ENCODE measurements around the gene ARPC4.

The ARPC4 gene
- 52.7 to 60.0 (median 56.4) reads per million in 3 donors for total RNA-seq

DNA sequence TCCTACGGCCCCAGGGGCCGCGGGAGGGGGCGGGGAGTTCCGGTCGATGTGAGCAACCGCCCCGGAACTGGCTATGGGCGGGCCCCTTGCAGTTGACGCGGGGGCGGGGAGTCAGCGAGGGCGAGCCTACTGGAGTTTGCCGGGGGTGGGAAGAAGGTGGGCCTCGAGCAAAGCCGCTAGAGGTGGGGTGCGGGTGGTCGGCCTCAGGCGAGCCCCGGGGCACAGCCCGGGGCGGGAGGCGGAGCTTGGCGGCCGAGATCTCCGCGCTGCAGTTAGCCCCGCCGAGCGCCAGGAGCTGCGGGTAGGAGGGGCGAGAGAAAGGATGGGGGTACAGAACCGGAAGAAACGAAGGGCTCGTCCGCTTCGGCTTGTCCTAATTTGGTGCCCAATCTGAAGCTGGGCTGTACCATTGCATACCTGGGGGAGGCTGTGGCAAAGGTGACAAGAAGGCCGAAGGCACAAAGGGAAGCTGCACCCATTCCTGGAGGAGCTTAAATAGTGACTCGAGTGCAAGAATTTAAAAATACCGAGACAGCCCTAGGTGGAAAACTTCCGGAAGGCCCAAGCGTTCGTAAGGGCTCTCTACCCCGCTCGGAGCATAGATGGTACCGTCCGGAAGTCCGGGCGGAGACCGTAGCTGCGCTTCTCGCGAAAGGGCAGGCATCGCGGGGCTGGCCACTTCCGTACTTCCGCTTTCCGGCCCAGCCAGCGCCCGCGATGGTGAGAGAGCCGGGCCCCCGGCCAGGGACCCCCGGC, at the start of gene ARPC4, which contains the start of gene TADA3:
TSS of gene ARPC4 (plus strand) at position 678 of the 756 bp plus-strand sequence. CDS start at position 718, 40 bp downstream.
TSS of gene TADA3 (minus strand) at position 69 of the 756 bp plus-strand sequence. CDS start 1,007 bp downstream, outside the sequence.
- peak within 1 kb of the TSS; percentile 97 for H3K27ac ChIP-seq (ENCODE audit: insufficient read depth, low read length, poor library complexity, severe bottlenecking)
- H3K4me3 ChIP-seq (ENCODE audit: insufficient read depth, low read depth, low read length, poor library complexity, severe bottlenecking), result peak within 1 kb of the TSS; percentile 98
- H3K36me3 ChIP-seq (ENCODE audit: control insufficient read depth, insufficient read depth, low read length), result peaks cover 24% of the 10 kb centered on the region
- H3K27me3 ChIP-seq (replicated peaks; ENCODE audit: control insufficient read depth, insufficient read depth, low read length, poor library complexity, severe bottlenecking), result no peaks in the 10 kb centered on the region
- peaks cover 30% of the 10 kb centered on the region for H3K4me1 ChIP-seq (ENCODE audit: control insufficient read depth, insufficient read depth, low read length, poor library complexity, severe bottlenecking)
- DNase-seq, result peak; percentile 76 to 86 (median 85)
- H3K9me3 ChIP-seq (ENCODE audit: control insufficient read depth, low read length), result no peaks in the 10 kb centered on the region

DNA sequence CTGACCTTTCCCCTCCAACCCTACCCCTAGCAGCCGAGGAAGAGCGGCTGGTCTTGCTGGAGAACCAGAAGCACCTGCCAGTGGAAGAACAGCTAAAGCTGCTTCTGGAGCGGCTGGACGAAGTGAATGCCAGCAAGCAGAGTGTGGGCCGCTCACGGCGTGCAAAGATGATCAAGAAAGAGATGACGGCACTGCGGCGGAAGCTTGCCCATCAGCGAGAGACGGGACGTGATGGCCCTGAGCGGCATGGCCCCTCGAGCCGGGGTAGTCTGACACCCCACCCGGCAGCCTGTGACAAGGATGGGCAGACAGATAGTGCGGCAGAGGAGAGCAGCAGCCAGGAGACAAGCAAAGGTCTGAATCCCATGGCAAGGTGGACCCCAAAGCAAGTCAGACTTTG, 49.3 kb upstream of the ARPC4 start:
- Histone ChIP-seq H3K4me3 (ENCODE audit: insufficient read depth, low read depth, low read length, poor library complexity, severe bottlenecking) (no peak overlapping the region), H3K36me3 (ENCODE audit: control insufficient read depth, insufficient read depth, low read length) (peaks cover 91% of the 10 kb centered on the region), H3K27ac (ENCODE audit: insufficient read depth, low read length, poor library complexity, severe bottlenecking) (no peak overlapping the region), H3K27me3 (replicated peaks; ENCODE audit: control insufficient read depth, insufficient read depth, low read length, poor library complexity, severe bottlenecking) (no peaks in the 10 kb centered on the region), H3K9me3 (ENCODE audit: control insufficient read depth, low read length) (no peaks in the 10 kb centered on the region), H3K4me1 (ENCODE audit: control insufficient read depth, insufficient read depth, low read length, poor library complexity, severe bottlenecking) (no peaks in the 10 kb centered on the region)
- no peak for DNase-seq

DNA sequence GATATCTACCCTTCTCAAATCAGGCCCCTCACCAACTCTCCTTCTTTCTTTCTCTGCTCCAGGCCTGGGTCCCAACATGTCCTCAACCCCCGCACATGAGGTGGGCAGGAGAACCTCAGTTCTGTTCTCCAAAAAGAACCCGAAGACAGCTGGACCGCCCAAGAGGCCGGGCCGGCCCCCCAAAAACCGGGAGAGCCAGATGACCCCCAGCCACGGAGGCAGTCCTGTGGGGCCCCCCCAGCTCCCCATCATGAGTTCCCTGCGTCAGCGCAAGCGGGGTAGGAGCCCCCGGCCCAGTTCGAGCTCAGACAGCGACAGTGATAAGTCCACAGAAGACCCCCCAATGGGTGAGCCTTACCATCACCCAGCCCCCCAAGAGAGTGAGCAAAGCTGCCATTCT, 48.7 kb upstream of the ARPC4 start:
- no peaks in the 10 kb centered on the region for H3K27me3 ChIP-seq (replicated peaks; ENCODE audit: control insufficient read depth, insufficient read depth, low read length, poor library complexity, severe bottlenecking)
- peaks cover 1% of the 10 kb centered on the region for H3K4me1 ChIP-seq (ENCODE audit: control insufficient read depth, insufficient read depth, low read length, poor library complexity, severe bottlenecking)
- no peak overlapping the region for H3K4me3 ChIP-seq (ENCODE audit: insufficient read depth, low read depth, low read length, poor library complexity, severe bottlenecking)
- DNase-seq, result no peak
- H3K9me3 ChIP-seq (ENCODE audit: control insufficient read depth, low read length), result no peaks in the 10 kb centered on the region
- peaks cover 85% of the 10 kb centered on the region for H3K36me3 ChIP-seq (ENCODE audit: control insufficient read depth, insufficient read depth, low read length)
- no peak overlapping the region for H3K27ac ChIP-seq (ENCODE audit: insufficient read depth, low read length, poor library complexity, severe bottlenecking)

DNA sequence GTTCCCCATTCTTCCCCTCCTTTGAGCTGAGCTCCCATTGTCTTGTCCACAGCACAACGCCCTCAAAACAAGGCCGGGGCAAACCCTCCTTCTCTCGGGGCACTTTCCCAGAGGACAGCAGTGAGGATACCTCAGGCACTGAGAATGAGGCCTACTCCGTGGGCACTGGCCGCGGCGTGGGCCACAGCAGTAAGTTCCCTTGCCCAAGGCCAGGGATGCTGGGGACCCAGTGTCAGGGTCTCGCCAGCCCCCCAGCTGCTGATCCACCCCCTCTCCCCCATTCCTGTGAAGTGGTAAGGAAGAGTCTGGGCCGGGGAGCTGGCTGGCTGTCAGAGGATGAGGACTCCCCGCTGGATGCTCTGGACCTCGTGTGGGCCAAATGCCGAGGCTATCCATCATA, 47.4 kb upstream of the ARPC4 start:
- Histone ChIP-seq H3K4me1 (ENCODE audit: control insufficient read depth, insufficient read depth, low read length, poor library complexity, severe bottlenecking) (peaks cover 4% of the 10 kb centered on the region), H3K9me3 (ENCODE audit: control insufficient read depth, low read length) (no peaks in the 10 kb centered on the region), H3K36me3 (ENCODE audit: control insufficient read depth, insufficient read depth, low read length) (peaks cover 71% of the 10 kb centered on the region), H3K27me3 (replicated peaks; ENCODE audit: control insufficient read depth, insufficient read depth, low read length, poor library complexity, severe bottlenecking) (no peaks in the 10 kb centered on the region), H3K27ac (ENCODE audit: insufficient read depth, low read length, poor library complexity, severe bottlenecking) (no peak overlapping the region), H3K4me3 (ENCODE audit: insufficient read depth, low read depth, low read length, poor library complexity, severe bottlenecking) (no peak overlapping the region)
- no peak for DNase-seq

DNA sequence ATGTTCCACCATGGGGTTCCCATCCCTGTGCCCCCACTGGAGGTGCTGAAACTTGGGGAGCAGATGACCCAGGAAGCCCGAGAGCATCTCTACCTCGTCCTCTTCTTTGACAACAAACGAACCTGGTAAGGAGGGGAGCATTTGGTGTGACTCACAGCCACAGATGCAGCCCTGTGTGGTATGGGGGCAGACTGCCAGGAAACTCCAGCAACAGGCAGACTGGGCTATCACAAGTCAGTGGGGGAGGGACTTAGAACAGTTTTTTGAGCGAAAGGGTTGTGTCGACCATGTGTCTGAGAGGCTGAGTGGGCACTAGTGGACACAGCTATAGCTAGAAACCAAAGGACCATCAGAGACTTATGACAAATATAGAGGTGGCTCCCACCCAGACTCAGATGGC, 46.6 kb upstream of the ARPC4 start:
- peaks cover 63% of the 10 kb centered on the region for H3K36me3 ChIP-seq (ENCODE audit: control insufficient read depth, insufficient read depth, low read length)
- H3K27ac ChIP-seq (ENCODE audit: insufficient read depth, low read length, poor library complexity, severe bottlenecking), result no peak overlapping the region
- H3K9me3 ChIP-seq (ENCODE audit: control insufficient read depth, low read length), result no peaks in the 10 kb centered on the region
- peaks cover 12% of the 10 kb centered on the region for H3K4me1 ChIP-seq (ENCODE audit: control insufficient read depth, insufficient read depth, low read length, poor library complexity, severe bottlenecking)
- H3K27me3 ChIP-seq (replicated peaks; ENCODE audit: control insufficient read depth, insufficient read depth, low read length, poor library complexity, severe bottlenecking), result no peaks in the 10 kb centered on the region
- DNase-seq, result no peak
- H3K4me3 ChIP-seq (ENCODE audit: insufficient read depth, low read depth, low read length, poor library complexity, severe bottlenecking), result no peak overlapping the region

DNA sequence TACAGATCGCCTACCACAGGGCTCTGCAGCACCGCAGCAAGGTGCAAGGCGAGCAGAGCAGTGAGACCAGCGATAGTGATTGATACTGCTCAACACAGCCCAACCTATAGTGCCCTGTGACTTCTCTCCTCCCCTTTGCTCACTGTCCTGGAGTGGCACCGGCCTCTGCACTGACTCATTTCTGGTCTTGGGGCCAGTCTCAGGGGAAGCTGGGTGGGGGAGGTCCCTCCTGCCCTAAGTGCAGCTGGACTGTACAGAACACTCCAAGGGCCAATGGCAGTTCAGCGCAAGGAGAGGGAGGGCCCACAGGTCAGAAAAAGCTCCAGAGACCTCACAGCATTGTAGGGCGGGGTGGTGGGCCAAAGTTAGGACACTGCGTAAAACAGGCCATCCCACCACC, 45.6 kb upstream of the ARPC4 start:
- no peaks in the 10 kb centered on the region for H3K27me3 ChIP-seq (replicated peaks; ENCODE audit: control insufficient read depth, insufficient read depth, low read length, poor library complexity, severe bottlenecking)
- H3K9me3 ChIP-seq (ENCODE audit: control insufficient read depth, low read length), result no peaks in the 10 kb centered on the region
- H3K4me3 ChIP-seq (ENCODE audit: insufficient read depth, low read depth, low read length, poor library complexity, severe bottlenecking), result no peak overlapping the region
- no peak overlapping the region for H3K27ac ChIP-seq (ENCODE audit: insufficient read depth, low read length, poor library complexity, severe bottlenecking)
- DNase-seq, result no peak
- peaks cover 12% of the 10 kb centered on the region for H3K4me1 ChIP-seq (ENCODE audit: control insufficient read depth, insufficient read depth, low read length, poor library complexity, severe bottlenecking)
- H3K36me3 ChIP-seq (ENCODE audit: control insufficient read depth, insufficient read depth, low read length), result peaks cover 58% of the 10 kb centered on the region

DNA sequence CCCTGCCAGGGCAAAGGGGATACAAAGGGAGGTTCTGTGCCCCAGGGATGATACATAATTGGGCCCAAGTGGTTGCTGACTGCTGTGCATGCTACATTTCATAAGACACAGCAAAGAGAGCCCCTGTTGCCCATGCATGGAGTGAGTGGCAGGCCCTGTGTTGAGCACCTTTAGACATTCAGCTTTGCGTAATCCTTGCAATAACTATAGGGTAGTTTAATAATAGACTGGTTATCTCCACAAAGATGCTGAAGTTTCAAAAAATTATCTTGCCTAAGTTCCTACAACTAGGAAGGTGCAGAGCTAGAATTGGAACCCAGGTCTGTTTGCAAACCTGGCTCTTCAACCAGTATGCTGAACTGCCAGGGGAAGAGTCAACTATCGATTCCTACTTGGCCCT, 44.9 kb upstream of the ARPC4 start:
- no peak overlapping the region for H3K4me3 ChIP-seq (ENCODE audit: insufficient read depth, low read depth, low read length, poor library complexity, severe bottlenecking)
- no peaks in the 10 kb centered on the region for H3K27me3 ChIP-seq (replicated peaks; ENCODE audit: control insufficient read depth, insufficient read depth, low read length, poor library complexity, severe bottlenecking)
- H3K36me3 ChIP-seq (ENCODE audit: control insufficient read depth, insufficient read depth, low read length), result peaks cover 51% of the 10 kb centered on the region
- no peaks in the 10 kb centered on the region for H3K9me3 ChIP-seq (ENCODE audit: control insufficient read depth, low read length)
- H3K4me1 ChIP-seq (ENCODE audit: control insufficient read depth, insufficient read depth, low read length, poor library complexity, severe bottlenecking), result peaks cover 12% of the 10 kb centered on the region
- no peak for DNase-seq
- H3K27ac ChIP-seq (ENCODE audit: insufficient read depth, low read length, poor library complexity, severe bottlenecking), result no peak overlapping the region

DNA sequence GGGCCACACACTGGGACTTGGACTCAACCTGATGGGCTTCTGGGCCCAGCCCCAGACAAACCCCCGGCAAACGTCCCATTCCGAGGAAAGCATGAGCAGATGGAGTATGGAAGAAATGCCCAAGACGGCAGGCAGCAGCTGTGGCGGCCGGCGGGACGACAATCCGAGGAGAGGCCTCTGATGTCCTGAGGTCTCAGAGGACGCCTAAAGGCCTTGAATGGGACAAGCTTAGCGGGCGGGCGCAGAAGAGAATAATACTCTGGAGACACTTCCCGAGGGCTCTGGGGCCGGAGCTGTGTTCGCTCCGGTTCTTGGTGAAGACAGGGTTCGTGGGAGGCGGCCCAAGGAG, 43.6 kb upstream of the ARPC4 start:
- DNase-seq, result no peak
- Histone ChIP-seq H3K27me3 (replicated peaks; ENCODE audit: control insufficient read depth, insufficient read depth, low read length, poor library complexity, severe bottlenecking) (no peaks in the 10 kb centered on the region), H3K4me1 (ENCODE audit: control insufficient read depth, insufficient read depth, low read length, poor library complexity, severe bottlenecking) (peaks cover 12% of the 10 kb centered on the region), H3K36me3 (ENCODE audit: control insufficient read depth, insufficient read depth, low read length) (peaks cover 41% of the 10 kb centered on the region), H3K9me3 (ENCODE audit: control insufficient read depth, low read length) (no peaks in the 10 kb centered on the region), H3K27ac (ENCODE audit: insufficient read depth, low read length, poor library complexity, severe bottlenecking) (peak overlapping the region; percentile 60), H3K4me3 (ENCODE audit: insufficient read depth, low read depth, low read length, poor library complexity, severe bottlenecking) (peak overlapping the region; percentile 67)

DNA sequence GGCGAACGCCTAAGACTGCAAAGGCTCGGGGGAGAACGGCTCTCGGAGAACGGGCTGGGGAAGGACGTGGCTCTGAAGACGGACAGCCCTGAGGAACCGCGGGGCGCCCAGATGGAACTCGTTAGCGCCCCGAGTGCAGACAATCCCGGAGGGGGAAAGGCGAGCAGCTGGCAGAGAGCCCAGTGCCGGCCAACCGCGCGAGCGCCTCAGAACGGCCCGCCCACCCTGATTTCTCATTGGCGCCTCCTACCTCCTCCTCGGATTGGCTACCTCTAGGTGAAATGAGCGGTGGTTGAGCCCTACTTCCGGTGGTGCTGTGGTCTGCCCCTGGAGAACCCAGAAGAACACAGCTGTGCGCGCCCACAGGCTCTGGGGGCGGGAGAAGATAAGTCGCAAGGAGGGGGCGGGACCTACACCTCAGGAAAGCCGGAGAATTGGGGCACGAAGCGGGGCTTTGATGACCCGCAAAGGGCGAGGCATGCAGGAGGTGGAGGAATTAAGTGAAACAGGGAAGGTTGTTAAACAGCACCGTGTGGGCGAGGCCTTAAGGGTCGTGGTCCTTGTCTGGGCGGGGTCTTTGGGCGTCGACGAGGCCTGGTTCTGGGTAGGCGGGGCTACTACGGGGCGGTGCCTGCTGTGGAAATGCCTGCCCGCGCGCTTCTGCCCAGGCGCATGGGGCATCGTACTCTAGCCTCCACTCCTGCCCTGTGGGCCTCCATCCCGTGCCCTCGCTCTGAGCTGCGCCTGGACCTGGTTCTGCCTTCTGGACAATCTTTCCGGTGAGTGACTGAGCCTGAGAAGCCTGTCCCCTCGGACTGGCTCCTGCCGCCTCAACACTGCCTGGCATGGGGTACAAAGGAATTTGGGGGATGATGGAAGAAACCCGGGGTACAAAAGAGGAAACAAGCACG, 43.0 kb upstream of the ARPC4 start, which contains the start of gene OGG1:
TSS of gene OGG1 (plus strand) at position 308 of the 911 bp plus-strand sequence. CDS start at position 643, 335 bp downstream.
- no peaks in the 10 kb centered on the region for H3K27me3 ChIP-seq (replicated peaks; ENCODE audit: control insufficient read depth, insufficient read depth, low read length, poor library complexity, severe bottlenecking)
- DNase-seq, result peak; percentile 95 to 97 (median 95)
- peak within 1 kb of the TSS; percentile 60 for H3K27ac ChIP-seq (ENCODE audit: insufficient read depth, low read length, poor library complexity, severe bottlenecking)
- H3K36me3 ChIP-seq (ENCODE audit: control insufficient read depth, insufficient read depth, low read length), result peaks cover 35% of the 10 kb centered on the region
- no peaks in the 10 kb centered on the region for H3K9me3 ChIP-seq (ENCODE audit: control insufficient read depth, low read length)
- H3K4me3 ChIP-seq (ENCODE audit: insufficient read depth, low read depth, low read length, poor library complexity, severe bottlenecking), result peak within 1 kb of the TSS; percentile 67
- H3K4me1 ChIP-seq (ENCODE audit: control insufficient read depth, insufficient read depth, low read length, poor library complexity, severe bottlenecking), result peaks cover 18% of the 10 kb centered on the region

Measured in effector memory CD4-positive, alpha-beta T cell (primary cell).